ENCODE results near the gene MORN4.

GRCh38 chr10:97632949-97633884 lies at the start of gene MORN4:
- TF ChIP-seq, protein P1, sequence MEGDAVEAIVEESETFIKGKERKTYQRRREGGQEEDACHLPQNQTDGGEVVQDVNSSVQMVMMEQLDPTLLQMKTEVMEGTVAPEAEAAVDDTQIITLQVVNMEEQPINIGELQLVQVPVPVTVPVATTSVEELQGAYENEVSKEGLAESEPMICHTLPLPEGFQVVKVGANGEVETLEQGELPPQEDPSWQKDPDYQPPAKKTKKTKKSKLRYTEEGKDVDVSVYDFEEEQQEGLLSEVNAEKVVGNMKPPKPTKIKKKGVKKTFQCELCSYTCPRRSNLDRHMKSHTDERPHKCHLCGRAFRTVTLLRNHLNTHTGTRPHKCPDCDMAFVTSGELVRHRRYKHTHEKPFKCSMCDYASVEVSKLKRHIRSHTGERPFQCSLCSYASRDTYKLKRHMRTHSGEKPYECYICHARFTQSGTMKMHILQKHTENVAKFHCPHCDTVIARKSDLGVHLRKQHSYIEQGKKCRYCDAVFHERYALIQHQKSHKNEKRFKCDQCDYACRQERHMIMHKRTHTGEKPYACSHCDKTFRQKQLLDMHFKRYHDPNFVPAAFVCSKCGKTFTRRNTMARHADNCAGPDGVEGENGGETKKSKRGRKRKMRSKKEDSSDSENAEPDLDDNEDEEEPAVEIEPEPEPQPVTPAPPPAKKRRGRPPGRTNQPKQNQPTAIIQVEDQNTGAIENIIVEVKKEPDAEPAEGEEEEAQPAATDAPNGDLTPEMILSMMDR (IDR thresholded peaks at IDR 0.05; ENCODE audit: low read depth, low read length, poor library complexity, severe bottlenecking), result no peak
- TF ChIP-seq EZH2phosphoT487 (IDR thresholded peaks at IDR 0.05; ENCODE audit: borderline replicate concordance, low read length), result no peak
